ENCODE data around the gene GATAD2B.
"Not testable (repeated sequence)": the region's sequence is repeated elsewhere in the genome, so short reads cannot be mapped to it uniquely, and the experiment has no call there.

Gene GATAD2B

GRCh38 chr1:153888533-153888932 lies 34.2 kb downstream of the GATAD2B start:
- in situ Hi-C loops (cut with MboI; ENCODE audit: low sequenced_read_pairs) = no loop called here

- in situ Hi-C loops (cut with MboI; ENCODE audit: low sequenced_read_pairs) = no loop called here
These were observed 36.6 kb downstream of the GATAD2B start for GRCh38 chr1:153886127-153886526.

GRCh38 chr1:153883223-153883622 lies 39.5 kb downstream of the GATAD2B start:
- in situ Hi-C loops (cut with MboI; ENCODE audit: low sequenced_read_pairs) = no loop called here

- in situ Hi-C loops (cut with MboI; ENCODE audit: low sequenced_read_pairs) = no loop called here
These were observed 40.4 kb downstream of the GATAD2B start for GRCh38 chr1:153882296-153882912.

- in situ Hi-C loops (cut with MboI; ENCODE audit: low sequenced_read_pairs) = no loop called here
These were observed 41.0 kb downstream of the GATAD2B start for GRCh38 chr1:153881751-153882150.

GRCh38 chr1:153880962-153881361 lies 41.8 kb downstream of the GATAD2B start:
- in situ Hi-C loops (cut with MboI; ENCODE audit: low sequenced_read_pairs) = no loop called here

- in situ Hi-C loops (cut with MboI; ENCODE audit: low sequenced_read_pairs) = no loop called here
These were observed 42.7 kb downstream of the GATAD2B start for GRCh38 chr1:153880024-153880423.

GRCh38 chr1:153877112-153877511 lies 45.7 kb downstream of the GATAD2B start:
- in situ Hi-C loops (cut with MboI; ENCODE audit: low sequenced_read_pairs) = no loop called here

GRCh38 chr1:153872934-153873333 lies 49.8 kb downstream of the GATAD2B start:
- in situ Hi-C loops (cut with MboI; ENCODE audit: low sequenced_read_pairs) = no loop called here

GRCh38 chr1:153872331-153872730 lies 50.4 kb downstream of the GATAD2B start:
- in situ Hi-C loops (cut with MboI; ENCODE audit: low sequenced_read_pairs) = no loop called here

- in situ Hi-C loops (cut with MboI; ENCODE audit: low sequenced_read_pairs) = no loop called here
These were observed 53.3 kb downstream of the GATAD2B start for GRCh38 chr1:153869486-153869885.

GRCh38 chr1:153866045-153866850 lies 56.5 kb downstream of the GATAD2B start:
- in situ Hi-C loops (cut with MboI; ENCODE audit: low sequenced_read_pairs) = no loop called here

- in situ Hi-C loops (cut with MboI; ENCODE audit: low sequenced_read_pairs) = no loop called here
These were observed 62.5 kb downstream of the GATAD2B start for GRCh38 chr1:153860285-153860684.

GRCh38 chr1:153857505-153857904 lies 65.3 kb downstream of the GATAD2B start:
- in situ Hi-C loops (cut with MboI; ENCODE audit: low sequenced_read_pairs) = no loop called here

GRCh38 chr1:153856763-153857162 lies 66.0 kb downstream of the GATAD2B start:
- in situ Hi-C loops (cut with MboI; ENCODE audit: low sequenced_read_pairs) = no loop called here

GRCh38 chr1:153852170-153852569 lies 70.6 kb downstream of the GATAD2B start:
- in situ Hi-C loops (cut with MboI; ENCODE audit: low sequenced_read_pairs) = no loop called here

- in situ Hi-C loops (cut with MboI; ENCODE audit: low sequenced_read_pairs) = no loop called here
These were observed 73.1 kb downstream of the GATAD2B start for GRCh38 chr1:153849487-153850185.

- in situ Hi-C loops (cut with MboI; ENCODE audit: low sequenced_read_pairs) = no loop called here
These were observed 74.0 kb downstream of the GATAD2B start for GRCh38 chr1:153848805-153849204.

GRCh38 chr1:153845158-153845557 lies 77.6 kb downstream of the GATAD2B start:
- in situ Hi-C loops (cut with MboI; ENCODE audit: low sequenced_read_pairs) = no loop called here

- in situ Hi-C loops (cut with MboI; ENCODE audit: low sequenced_read_pairs) = not testable (repeated sequence)
These were observed 78.4 kb downstream of the GATAD2B start for GRCh38 chr1:153844349-153844748.

- in situ Hi-C loops (cut with MboI; ENCODE audit: low sequenced_read_pairs) = no loop called here
These were observed 80.7 kb downstream of the GATAD2B start for GRCh38 chr1:153842006-153842471.

Measured in HL-60/S4 (cell line).